ENCODE data around the gene VWDE.
"Not testable (repeated sequence)": the region's sequence is repeated elsewhere in the genome, so short reads cannot be mapped to it uniquely, and the experiment has no call there.

The VWDE gene

GRCh38 chr7:12401538-12402364 lies 1.9 kb downstream of the VWDE start:
- no peak for DNase-seq (ENCODE audit: low read depth, low spot score)

GRCh38 chr7:12398186-12398585 lies 5.5 kb downstream of the VWDE start:
- no peak for DNase-seq (ENCODE audit: low read depth, low spot score)

- DNase-seq (ENCODE audit: low read depth, low spot score) = no peak
These were observed 6.0 kb downstream of the VWDE start for GRCh38 chr7:12397671-12398070.

DNA sequence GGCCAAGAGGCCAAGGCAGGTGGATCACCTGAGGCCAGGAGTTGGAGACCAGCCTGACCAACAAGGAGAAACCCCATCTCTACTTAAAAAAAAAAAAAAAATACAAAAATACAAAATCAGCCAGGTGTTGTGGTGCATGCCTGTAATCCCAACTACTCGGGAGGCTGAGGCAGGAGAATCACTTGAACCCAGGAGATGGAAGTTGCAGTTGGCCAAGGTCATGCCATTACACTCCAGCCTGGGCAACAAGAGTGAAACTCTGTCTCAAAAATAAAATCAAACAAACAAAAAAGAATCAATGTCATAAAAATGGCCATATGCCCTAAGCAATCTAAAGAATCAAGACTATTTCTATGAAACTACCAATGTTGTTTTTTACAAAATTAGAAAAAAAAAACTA lies 7.0 kb downstream of the VWDE start:
- not testable (repeated sequence) for DNase-seq (ENCODE audit: low read depth, low spot score)

DNA sequence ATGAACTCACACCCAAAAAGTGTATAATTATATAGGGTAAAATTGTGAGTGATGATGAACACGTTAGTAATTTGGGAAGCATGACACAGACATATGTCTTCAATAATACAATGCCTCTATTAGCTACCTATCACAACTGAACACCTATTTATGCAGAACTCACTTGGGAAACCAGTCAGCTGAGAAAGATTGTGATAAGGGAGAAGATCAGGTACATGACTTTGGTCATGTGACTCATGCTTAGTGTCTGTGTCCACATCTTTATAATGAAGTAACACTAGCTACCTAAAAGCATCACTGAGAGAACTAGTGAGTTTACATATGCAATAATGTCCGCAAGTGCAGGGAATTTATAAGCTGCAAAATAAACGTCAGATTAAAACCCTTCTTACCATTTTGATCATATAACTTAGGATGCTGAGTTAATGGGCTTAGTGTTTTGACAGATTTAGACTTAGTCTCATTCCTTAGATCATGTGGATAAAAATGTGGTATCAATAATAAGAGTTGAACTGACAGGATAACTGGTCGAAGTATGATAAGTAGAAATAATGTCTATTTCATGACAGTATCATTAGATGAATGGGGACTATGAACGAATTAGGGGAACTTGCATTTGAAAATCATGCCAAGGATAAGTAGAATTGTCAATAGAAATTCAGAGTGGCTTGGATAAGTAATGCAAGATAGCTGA lies 11.6 kb downstream of the VWDE start:
- no peak for DNase-seq (ENCODE audit: low read depth, low spot score)

GRCh38 chr7:12389089-12389700 lies 14.5 kb downstream of the VWDE start:
- peak; percentile 58 for DNase-seq (ENCODE audit: low read depth, low spot score)

- DNase-seq (ENCODE audit: low read depth, low spot score) = no peak
These were observed 17.3 kb downstream of the VWDE start for GRCh38 chr7:12386313-12386740.

- no peak for DNase-seq (ENCODE audit: low read depth, low spot score)
These were observed 18.3 kb downstream of the VWDE start for GRCh38 chr7:12385364-12385786.

DNA sequence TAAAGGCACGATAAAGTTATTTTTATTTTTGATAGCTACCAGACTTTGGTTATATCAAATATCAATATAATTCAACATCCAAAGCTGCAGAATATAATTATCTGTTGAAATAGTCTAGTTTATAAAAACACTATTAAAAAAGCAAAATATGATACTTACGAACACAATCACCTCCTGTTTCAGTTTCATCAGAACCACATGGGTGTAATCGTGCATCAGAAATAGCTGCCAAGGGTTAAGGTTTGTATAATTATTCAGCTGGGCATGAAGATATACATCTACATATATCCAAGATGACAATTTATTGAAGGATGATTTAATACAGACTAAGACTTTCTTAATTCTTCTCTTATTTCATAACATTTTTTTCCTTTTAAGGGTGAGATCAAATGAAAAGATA lies 20.3 kb downstream of the VWDE start:
- no peak for DNase-seq (ENCODE audit: low read depth, low spot score)

DNA sequence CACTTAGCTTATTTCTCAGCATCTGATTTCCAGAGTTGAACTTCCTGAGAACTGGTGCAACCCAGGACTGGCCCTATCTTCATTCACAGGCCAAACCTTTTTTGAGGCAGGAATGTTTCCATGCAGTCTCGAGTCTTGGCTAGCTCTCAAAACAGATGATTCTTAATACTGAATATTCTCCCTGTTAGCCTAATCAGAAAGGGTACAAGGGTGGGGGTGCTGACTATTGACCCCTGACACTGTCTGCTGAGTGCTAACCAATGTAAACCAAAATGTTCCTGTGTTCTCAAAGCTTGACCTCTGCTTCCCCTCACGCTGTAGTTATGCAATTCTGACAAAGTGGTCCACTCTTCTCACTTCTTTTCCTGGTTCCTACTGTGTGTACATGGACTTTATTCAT lies 25.3 kb downstream of the VWDE start:
- no peak for DNase-seq (ENCODE audit: low read depth, low spot score)

GRCh38 chr7:12377406-12377805 lies 26.3 kb downstream of the VWDE start:
- DNase-seq (ENCODE audit: low read depth, low spot score) = no peak

- DNase-seq (ENCODE audit: low read depth, low spot score) = no peak
These were observed 29.9 kb downstream of the VWDE start for GRCh38 chr7:12373580-12374263.

DNA sequence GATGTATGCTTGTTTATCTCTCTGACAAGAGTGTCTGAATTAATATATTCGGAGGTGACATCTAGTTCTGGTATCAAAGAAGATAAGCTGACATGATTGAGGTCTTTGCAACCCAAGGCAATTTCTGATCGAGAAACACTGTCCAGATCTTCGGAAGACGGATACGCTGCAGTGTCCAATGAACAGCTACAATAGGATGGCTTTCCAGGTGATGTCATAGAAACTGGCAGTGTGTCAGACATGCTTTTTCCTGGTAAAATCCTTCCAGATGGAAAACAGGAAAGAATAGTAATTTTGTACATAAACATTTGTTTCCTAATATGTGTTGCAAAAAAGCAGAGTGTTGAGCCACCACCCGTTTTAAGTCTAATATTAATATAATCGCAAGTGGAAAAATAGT lies 33.4 kb downstream of the VWDE start:
- DNase-seq (ENCODE audit: low read depth, low spot score) = no peak

DNA sequence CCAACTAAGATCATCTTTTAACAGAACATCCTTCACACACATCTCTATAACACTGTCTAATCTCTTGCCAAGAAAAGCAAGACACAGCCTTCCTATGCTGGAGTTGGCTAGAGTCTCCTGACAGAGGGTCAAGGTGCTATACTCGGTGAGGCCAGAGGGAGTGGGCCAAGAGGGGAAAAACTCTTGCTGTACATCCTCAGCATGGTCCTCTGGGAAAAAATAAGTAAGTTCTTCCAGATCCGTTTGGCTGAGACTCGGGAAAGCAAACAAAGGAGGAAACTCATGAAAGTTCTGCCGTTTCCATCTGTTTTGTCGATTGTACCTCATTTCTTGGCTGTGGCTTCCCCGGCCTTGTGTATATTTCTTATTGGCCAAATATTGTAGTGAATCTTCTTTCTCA lies 33.9 kb downstream of the VWDE start:
- no peak for DNase-seq (ENCODE audit: low read depth, low spot score)

DNA sequence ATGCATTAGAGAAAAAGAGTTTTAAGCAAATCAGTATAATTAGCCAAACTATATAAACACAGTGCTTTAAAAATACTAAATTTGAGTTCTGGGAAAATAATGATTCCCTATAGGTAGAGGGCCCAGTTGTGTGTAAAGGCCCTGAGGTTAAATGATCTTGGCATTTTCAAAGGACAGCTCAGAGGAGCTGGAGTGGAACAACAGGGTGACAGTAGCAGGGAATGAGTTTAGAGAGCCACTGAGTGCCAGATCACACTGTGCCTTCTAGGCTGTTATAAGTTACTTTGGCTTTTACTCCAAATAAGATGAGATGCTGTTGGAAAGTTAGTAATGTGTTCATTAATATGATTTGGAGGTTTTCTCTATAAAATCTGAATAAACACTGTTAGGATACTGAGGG lies 34.6 kb downstream of the VWDE start:
- DNase-seq (ENCODE audit: low read depth, low spot score) = no peak

- DNase-seq (ENCODE audit: low read depth, low spot score) = no peak
These were observed 42.7 kb downstream of the VWDE start for GRCh38 chr7:12360948-12361347.

- no peak for DNase-seq (ENCODE audit: low read depth, low spot score)
These were observed 45.0 kb downstream of the VWDE start for GRCh38 chr7:12358694-12359093.

GRCh38 chr7:12357508-12357907 lies 46.2 kb downstream of the VWDE start:
- no peak for DNase-seq (ENCODE audit: low read depth, low spot score)

DNA sequence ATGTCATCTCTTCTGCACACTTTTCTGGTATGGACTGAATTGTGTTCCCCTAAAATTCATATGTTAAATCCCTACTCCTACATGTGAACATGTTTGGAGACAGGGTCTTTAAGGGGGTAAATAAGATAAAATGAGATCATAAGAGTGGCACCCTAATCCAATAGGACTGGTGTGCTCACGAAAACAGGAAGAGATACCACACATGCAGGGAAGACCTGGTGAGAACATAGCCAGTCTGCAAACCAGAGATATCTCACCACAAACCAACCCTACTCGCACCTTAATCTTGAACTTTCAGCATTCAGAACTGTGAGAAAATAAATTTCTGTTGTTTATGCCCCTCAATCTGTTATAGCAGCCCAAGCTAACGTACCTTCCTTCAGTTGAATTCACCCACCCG lies 51.8 kb downstream of the VWDE start:
- DNase-seq (ENCODE audit: low read depth, low spot score) = no peak

- no peak for DNase-seq (ENCODE audit: low read depth, low spot score)
These were observed 52.7 kb downstream of the VWDE start for GRCh38 chr7:12350971-12351370.

- no peak for DNase-seq (ENCODE audit: low read depth, low spot score)
These were observed 66.6 kb downstream of the VWDE start for GRCh38 chr7:12337095-12337494.

Measured in ELF-1 (cell line).